RKO (cell line): ENCODE results near the gene ULK4.
"Not testable (repeated sequence)": the region's sequence is repeated elsewhere in the genome, so short reads cannot be mapped to it uniquely, and the experiment has no call there.

Experiments used
- DNase-seq: peaks from one replicate; pipeline ENCODE4 v3.0.0-alpha.2; 2016; ENCODE audit warnings: low spot score

The ULK4 gene

GRCh38 chr3:41688595-41689380, 273.1 kb downstream of the ULK4 start:
- DNase-seq = no peak

- DNase-seq = no peak
Measured at GRCh38 chr3:41684797-41685735, 276.8 kb downstream of the ULK4 start.

GRCh38 chr3:41683666-41684350, 278.1 kb downstream of the ULK4 start:
- DNase-seq = no peak

GRCh38 chr3:41682996-41683395, 278.9 kb downstream of the ULK4 start:
- DNase-seq = no peak

GRCh38 chr3:41682382-41682781, 279.5 kb downstream of the ULK4 start:
- DNase-seq = no peak

GRCh38 chr3:41681479-41681878, 280.4 kb downstream of the ULK4 start:
- DNase-seq = peak; percentile 2

GRCh38 chr3:41679374-41679773, 282.5 kb downstream of the ULK4 start:
- DNase-seq = no peak

GRCh38 chr3:41675102-41675501, 286.8 kb downstream of the ULK4 start:
- DNase-seq = not testable (repeated sequence)

GRCh38 chr3:41674449-41674848, 287.5 kb downstream of the ULK4 start:
- no peak for DNase-seq

GRCh38 chr3:41673650-41674049, 288.3 kb downstream of the ULK4 start:
- DNase-seq = no peak

GRCh38 chr3:41668379-41668778, 293.5 kb downstream of the ULK4 start:
- DNase-seq = no peak

GRCh38 chr3:41662288-41662687, 299.6 kb downstream of the ULK4 start:
- peak; percentile 72 for DNase-seq

GRCh38 chr3:41661796-41662195, 300.1 kb downstream of the ULK4 start:
- DNase-seq = no peak

GRCh38 chr3:41660510-41660909, 301.4 kb downstream of the ULK4 start:
- no peak for DNase-seq

GRCh38 chr3:41653571-41654239, 308.2 kb downstream of the ULK4 start:
- DNase-seq = no peak

- no peak for DNase-seq
Measured at GRCh38 chr3:41652931-41653330, 309.0 kb downstream of the ULK4 start.

- no peak for DNase-seq
Measured at GRCh38 chr3:41652506-41652905, 309.4 kb downstream of the ULK4 start.

- no peak for DNase-seq
Measured at GRCh38 chr3:41651718-41652117, 310.2 kb downstream of the ULK4 start.

GRCh38 chr3:41650406-41650805, 311.5 kb downstream of the ULK4 start:
- no peak for DNase-seq

GRCh38 chr3:41649129-41649739, 312.7 kb downstream of the ULK4 start:
- DNase-seq = no peak

GRCh38 chr3:41647730-41648129, 314.2 kb downstream of the ULK4 start:
- DNase-seq = not testable (repeated sequence)
